GM19468 (cell line): Measurements from ENCODE around the gene ERICH6.

Experiments
- ATAC-seq: cut with Tn5 transposase; IDR thresholded peaks from one replicate; pipeline ENCODE4 v1.9.1; 2021; ENCODE audit warnings: mild to moderate bottlenecking, moderate library complexity, moderate number of reproducible peaks; ENCODE audit not compliant: unreplicated experiment; ENCODE audit errors: extremely low read depth

Gene ERICH6

DNA sequence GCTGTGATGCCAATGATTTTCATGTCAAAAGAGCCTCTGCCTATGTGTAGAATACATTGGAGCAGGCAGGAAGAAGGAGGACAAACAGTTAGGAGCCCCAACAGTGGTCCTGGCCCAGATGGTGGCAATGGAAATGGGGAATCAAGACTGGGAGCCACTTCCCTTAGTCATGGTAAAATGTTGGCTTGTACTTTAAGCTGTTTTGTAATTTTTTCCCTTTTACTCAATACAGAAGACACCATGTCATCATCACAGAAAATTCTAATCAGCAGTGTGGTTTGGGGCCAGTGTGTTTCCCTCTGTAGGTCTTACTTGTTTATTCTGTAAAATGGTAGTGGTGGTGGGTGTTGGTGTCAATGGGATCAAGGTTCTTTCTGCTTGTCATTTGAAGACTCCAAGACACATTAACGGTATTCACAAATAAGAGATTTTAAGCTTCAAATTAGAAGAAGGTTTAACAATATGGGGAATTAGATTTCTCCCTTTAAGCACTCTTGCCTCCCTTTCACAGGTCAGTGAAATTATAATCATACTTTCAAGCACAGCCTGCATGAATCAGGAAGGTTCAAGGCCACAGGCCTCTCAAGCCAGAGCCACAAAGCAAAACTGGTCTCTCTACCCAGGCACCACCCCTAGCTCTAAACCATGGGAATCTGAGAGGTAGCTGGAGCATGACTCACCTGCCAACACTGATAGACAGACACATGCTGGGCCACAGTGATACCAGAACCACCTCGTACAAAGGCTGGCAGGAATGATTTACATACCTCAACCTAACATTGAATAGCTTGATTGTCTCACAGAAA, 34.4 kb upstream of the ERICH6 start:
- ATAC-seq, result no peak

GRCh38 chr3:150736903-150737832, 33.4 kb upstream of the ERICH6 start:
- ATAC-seq, result no peak

GRCh38 chr3:150736316-150736719, 32.6 kb upstream of the ERICH6 start:
- ATAC-seq, result no peak

DNA sequence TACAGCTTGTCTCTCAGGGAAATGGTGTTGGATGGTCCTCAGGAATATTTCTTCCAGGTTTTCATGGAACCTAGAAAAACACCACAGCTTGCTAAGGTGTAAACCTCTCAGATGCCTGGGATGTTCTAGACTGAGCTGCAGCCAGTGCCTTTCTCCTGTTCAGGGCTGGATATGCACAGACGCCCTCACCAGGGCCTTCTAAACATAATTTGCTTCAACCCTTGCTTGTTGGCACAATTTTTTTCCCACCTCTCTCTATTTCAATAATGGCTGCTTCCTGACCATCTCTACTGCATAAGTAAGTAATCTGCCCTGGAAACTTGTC, 31.0 kb upstream of the ERICH6 start:
- no peak for ATAC-seq

- ATAC-seq, result no peak
These were observed 30.4 kb upstream of the ERICH6 start for GRCh38 chr3:150733936-150734794.

DNA sequence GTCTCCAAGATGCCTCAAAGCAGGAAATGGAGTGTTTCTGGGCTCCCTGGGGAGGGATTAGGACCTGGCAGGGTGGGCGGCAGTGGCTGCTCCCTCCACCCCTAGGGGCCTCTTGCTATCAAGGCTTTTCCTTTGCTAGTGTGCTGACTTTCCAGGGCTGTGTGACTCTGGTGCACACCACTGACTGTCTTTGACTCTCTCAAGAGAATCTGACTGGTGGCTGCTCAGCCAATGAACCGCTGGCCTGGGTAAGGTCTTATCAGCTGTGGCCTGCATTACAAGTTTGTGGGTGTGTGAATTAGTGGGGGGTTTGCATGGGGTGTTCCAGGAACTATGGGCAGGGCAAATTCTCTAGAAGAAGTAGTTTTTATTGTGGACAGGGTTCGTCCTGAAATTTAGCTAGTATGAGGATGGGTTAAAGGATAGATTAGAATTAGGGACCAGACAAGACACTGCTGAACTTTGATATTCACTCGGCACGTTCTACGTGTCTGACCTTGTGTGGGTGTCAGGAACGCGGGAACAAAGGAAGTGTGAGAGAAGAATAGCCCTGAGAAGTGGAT, 29.7 kb upstream of the ERICH6 start:
- ATAC-seq, result no peak

DNA sequence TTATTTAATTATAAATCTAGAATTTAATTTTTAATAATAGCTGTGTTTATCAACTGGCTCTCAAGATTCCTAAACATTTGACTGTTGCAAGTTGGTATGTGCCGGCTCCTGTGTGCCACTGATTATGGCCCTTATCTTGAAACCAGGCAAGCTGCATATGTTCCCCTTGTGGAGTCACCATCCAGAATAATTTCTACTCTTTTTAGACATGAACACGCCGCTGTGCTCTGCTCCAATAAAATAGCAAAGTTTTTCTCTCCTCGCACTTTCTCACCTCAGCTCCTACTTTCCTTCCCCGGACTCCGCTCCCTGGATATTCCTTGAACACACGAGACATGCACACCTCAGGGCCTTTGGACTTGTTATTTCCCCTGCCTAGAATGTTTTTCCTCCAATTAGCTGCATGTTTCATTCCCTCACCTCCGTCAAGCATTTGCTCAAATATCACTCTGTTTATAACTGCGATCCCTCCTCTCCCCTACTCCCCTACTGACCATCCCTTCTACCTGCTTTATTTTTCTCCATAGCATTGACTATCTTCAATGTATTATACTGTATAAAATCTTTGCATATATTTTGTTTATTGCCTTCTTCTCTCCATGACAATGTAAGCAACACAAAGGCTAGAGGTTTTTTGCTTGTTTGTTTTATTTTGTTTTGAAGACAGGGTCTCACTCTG, 26.1 kb upstream of the ERICH6 start:
- no peak for ATAC-seq

DNA sequence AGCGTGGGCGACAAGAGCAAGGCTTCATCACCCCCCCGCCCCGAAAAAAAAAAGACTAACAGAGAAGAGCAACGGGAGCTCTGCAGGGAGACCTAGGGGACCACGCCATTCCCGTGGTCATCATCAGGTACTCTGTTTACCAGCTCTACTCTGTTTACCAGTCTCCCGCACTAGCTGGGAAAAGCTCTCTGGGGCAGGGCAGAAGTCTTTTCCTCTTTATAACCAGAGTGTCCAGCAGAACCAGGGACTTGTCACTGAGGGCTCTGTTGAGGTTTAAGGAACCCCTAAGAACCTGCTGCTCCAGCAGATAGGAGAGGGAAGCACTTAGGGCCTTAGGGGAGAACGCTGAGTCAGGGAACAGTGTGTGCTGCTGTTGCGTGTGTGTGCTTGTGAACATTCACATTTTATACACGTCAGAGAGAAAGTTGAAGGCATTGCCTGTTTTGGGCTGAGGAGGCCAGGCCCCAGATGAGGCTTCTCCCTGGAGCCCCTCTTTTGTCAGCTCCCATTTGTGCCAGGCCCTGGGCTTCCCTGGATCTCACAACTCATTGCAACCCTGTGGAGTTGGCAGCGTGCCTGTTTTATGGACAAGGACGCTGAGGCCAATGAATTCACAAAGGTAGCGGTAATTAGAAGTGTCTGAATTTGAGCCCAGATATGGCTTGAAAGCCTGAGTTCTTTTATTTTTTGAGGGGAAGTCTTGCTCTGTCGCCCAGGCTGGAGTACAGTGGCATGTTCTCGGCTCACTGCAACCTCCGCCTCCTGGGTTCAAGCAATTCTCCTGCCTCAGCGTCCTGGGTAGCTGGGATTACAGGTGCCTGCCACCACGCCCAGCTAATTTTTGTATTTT, 24.2 kb upstream of the ERICH6 start:
- ATAC-seq, result no peak

DNA sequence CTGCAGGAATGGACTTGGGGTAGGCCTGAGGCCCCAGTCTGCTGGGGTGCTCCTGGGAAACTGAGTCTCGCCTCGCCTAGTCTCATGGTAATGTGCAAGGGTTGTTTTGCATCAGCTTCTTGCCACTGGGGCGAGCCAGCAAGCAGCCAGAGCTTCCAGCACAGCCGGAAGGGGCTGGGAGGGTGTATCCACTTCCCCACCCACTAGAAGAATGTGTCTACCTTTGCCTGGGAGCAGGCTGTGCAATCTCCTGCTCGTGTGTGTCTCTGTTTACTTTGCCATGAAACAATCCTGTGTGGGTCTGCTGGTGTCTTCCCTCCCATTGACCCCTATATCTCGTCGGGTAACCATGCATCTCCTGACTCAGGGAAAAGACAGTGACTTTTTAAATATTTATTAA, 21.8 kb upstream of the ERICH6 start:
- ATAC-seq, result no peak

GRCh38 chr3:150723946-150724345, 20.2 kb upstream of the ERICH6 start:
- no peak for ATAC-seq

GRCh38 chr3:150722267-150722666, 18.5 kb upstream of the ERICH6 start:
- ATAC-seq, result no peak

- ATAC-seq, result peak; percentile 39
These were observed 17.8 kb upstream of the ERICH6 start for GRCh38 chr3:150721285-150722130.

DNA sequence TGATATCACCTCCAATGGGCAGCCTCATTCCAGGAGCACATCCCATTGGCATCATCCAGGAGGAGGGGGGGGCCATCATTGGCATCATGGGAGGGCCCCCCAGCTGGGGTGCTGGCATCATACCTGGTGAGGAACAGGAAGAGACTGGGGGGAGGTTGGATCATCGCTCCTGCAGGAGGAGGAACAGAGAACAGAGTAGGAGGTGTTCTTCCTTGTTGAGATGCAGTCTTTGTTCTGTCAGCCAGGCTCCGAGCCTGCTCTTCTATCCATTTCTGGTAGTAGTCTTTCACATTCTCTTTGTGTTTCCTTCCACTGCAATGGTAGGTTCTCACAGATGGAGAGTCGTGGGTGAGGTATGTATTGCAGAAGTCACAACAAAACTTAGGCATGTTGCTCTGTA, 16.7 kb upstream of the ERICH6 start:
- ATAC-seq, result no peak

GRCh38 chr3:150710097-150710496, 6.4 kb upstream of the ERICH6 start:
- ATAC-seq, result no peak

GRCh38 chr3:150703299-150703755, 393 bp downstream of the ERICH6 start:
- peak; percentile 12 for ATAC-seq

DNA sequence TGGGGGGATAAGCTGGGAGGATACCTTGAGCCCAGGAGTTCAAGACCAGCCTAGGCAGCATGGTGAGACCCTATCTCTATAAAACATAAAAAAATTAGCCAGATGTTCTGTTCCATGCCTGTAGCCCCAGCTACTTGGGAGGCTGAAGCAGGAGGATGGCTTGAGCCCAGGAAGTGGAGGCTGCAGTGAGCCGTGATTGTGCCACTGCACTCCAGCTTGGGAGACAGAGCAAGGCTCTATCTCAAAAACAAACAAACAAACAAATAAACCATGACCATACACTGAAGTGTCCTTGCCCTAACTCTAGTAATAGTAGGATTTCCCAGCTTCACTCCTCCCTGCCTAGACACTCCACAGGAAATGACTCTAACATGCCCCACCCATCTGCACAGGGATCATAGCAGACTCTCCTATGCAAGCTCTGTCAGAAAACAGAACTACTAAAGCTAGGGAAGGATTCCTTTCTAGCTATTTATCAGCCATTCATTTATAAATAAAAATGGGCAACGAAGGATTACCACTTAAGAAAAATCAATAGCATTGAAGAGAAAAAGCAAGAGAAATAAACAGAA, 4.6 kb downstream of the ERICH6 start:
- no peak for ATAC-seq

DNA sequence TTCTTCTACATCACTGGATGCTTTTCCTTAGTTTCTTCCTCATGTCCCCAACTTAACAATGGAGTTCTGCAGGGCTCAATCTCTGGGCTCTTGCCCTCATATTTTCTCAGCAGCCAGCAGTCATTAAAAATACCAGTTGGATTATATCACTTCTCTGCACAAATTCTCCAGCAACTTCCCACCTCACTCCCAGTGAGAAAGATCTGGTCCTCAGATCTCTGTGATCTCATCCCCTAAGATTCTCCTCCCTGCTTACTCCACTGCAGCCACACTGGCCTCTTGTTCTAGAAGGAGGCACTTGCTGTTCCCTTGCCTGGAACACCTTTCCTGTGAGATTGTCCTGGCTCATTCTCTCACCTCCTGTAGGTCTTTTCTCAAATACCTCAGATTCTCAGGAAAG, 6.1 kb downstream of the ERICH6 start:
- no peak for ATAC-seq
